MM.1S (cell line): ENCODE measurements around the gene JADE1.

Source experiments
- CTCF ChIP-seq: fragments of 300-600 bp; sonication (generic); IDR thresholded peaks from 2 replicates; pipeline ENCODE4 v1.5.1; 2016; ENCODE audit warnings: antibody characterized with exemption, low read length, mixed read lengths
- EZH2 ChIP-seq: fragments of 300-600 bp; sonication (generic); optimal IDR thresholded peaks from 2 replicates; pipeline ENCODE3; 2017; ENCODE audit warnings: low read depth, mild to moderate bottlenecking, antibody characterized with exemption, low read length, mixed read lengths

- TF ChIP-seq EZH2 = no peak
- no peak for TF ChIP-seq CTCF
Observed at GRCh38 chr4:128913228-128913627, 103.7 kb downstream of the JADE1 start.
